GM18873 (cell line): ENCODE results near the gene CWC25.
"Not testable (repeated sequence)": the region's sequence is repeated elsewhere in the genome, so short reads cannot be mapped to it uniquely, and the experiment has no call there.

Experiments
- ATAC-seq: cut with Tn5 transposase; IDR thresholded peaks from one replicate; pipeline ENCODE4 v1.9.1; 2021; ENCODE audit warnings: mild to moderate bottlenecking, moderate library complexity, moderate number of reproducible peaks; ENCODE audit not compliant: unreplicated experiment, low FRiP score

The CWC25 gene

GRCh38 chr17:38790148-38790707 is 34.9 kb downstream of the CWC25 start:
- not testable (repeated sequence) for ATAC-seq

- no peak for ATAC-seq
Measured at GRCh38 chr17:38789185-38789584, 35.9 kb downstream of the CWC25 start.

- not testable (repeated sequence) for ATAC-seq
Measured at GRCh38 chr17:38787999-38788398, 37.1 kb downstream of the CWC25 start.

GRCh38 chr17:38786372-38786771 is 38.7 kb downstream of the CWC25 start:
- ATAC-seq: no peak

- ATAC-seq: no peak
Measured at GRCh38 chr17:38783227-38783626, 41.9 kb downstream of the CWC25 start.

- no peak for ATAC-seq
Measured at GRCh38 chr17:38779965-38780752, 45.0 kb downstream of the CWC25 start.

GRCh38 chr17:38777641-38778250 is 47.4 kb downstream of the CWC25 start:
- ATAC-seq: no peak

DNA sequence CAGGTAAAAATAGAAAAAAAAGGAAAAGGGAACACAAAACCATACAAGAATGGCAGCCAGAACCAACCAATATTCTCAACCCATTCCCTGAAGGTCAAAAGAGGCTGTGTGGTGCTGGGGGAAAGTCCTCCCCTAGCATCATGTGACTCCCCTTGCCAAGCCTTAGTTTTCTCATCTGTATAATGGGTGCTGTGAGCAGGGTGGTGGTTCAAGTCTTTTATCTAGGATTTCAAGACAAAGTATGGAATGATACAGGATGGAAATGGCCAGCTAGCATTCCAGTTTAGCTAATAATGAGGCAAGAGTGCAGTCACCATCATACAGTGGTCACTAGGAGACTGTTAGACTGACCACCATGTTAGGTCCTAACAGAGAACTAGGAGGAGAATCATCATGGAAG is 51.9 kb downstream of the CWC25 start:
- ATAC-seq: no peak

- ATAC-seq: no peak
Measured at GRCh38 chr17:38768417-38768816, 56.7 kb downstream of the CWC25 start.

DNA sequence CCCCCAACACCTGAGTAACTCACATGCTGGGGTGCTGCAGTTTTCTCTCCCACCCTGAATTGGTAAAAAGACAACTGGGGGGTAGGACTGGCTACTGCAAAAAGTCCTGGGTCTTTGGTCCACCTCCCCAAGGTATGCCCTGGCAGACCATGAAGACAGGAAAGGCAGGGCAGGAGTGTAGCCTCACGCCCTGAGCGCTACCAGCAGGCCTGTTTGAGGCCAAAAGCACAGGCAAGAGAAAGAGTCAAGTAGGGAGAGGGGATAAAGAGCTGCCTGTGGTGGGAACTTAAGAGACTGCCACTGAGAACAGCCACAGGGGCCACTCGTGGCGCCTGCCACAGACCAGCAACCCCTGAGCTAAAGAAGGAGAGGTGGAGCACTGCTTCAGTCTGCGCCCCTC is 58.8 kb downstream of the CWC25 start:
- no peak for ATAC-seq

- ATAC-seq: no peak
Measured at GRCh38 chr17:38762231-38762630, 62.9 kb downstream of the CWC25 start.

GRCh38 chr17:38761612-38762011 is 63.5 kb downstream of the CWC25 start:
- ATAC-seq: no peak

GRCh38 chr17:38753071-38753506 is 72.0 kb downstream of the CWC25 start:
- ATAC-seq: no peak

- ATAC-seq: peak; percentile 82
Measured at GRCh38 chr17:38752308-38753070, 72.6 kb downstream of the CWC25 start, which contains the start of gene PSMB3. PSMB3 (plus strand) TSS chr17:38752741; CDS start chr17:38752827, 86 bp downstream.

DNA sequence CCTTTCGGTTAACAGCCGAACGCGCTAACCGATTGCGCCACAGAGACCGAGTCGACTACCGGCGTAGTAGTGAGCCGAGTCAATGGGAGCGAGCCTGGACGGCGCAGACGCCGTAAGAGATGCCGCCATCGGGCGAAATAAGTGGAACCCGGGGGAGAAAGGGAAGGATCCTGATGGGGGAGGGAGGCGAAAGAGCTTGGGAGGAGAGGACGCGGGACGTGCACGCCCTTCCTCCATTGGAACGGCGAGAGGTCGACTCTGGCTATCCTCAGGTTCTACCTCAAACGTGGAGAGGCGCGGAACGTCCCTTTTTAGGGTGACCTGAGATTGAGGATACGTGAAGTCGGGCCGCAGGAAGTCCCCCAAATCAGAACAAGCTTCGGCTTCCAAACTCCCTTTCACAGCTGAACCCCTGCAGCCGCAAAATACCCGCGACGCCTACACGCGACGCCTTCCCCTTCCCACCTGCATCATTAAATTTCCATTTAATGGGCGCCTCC is 73.3 kb downstream of the CWC25 start:
- ATAC-seq: peak; percentile 4

DNA sequence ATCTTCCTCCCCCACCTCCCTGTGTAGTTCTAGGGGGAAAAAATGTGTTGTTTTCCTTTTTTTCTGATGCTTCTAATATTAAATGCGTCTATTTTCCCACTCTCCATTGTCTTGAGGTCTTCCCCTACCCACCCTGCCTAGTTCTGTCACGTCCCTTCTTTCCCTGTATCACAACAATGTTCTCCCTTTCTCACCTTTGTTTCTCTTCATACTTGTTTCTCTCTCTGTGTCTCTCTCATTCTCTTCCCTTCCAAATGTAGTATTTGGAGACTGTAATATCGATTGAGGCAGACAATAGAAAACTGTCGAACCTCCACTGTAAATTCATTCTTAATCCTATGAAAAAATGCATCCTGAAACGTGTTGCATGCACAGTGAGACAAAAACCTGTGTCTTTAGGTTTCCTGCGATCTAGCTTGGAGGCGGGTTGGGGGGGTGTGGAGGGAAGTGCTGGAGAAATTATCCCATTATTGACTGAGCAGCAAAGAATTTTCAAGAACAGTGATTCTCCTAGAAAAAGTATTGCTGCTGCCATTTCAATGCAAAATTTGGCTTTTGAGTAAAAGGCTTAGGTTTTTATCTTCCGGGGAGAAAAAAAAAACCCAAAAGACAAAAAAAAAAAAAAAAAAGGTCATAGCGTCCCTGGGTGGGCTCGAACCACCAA is 73.8 kb downstream of the CWC25 start:
- ATAC-seq: no peak
